RWPE1 (cell line): ENCODE results near the gene ENPP6.

Source experiments
- CTCF ChIA-PET: fragments of 350-600 bp; sonication (Branson Sonifier 250); formaldehyde crosslinking; extraction: SDS; loops from one replicate; lab custom pipeline; 2021; lab: Yijun Ruan, JAX
- POLR2A ChIA-PET: fragments of 400-600 bp; formaldehyde crosslinking; extraction: SDS; loops from one replicate; lab custom pipeline; 2020; ENCODE audit warnings: antibody characterized with exemption; ENCODE audit not compliant: low non-redundant PET; lab: Yijun Ruan, JAX
- DNase-seq: peaks from one replicate; pipeline ENCODE4 v3.0.0; 2012; ENCODE audit warnings: low spot score
- H3K27ac ChIP-seq: fragments of 450-650 bp; 2 replicates; pipeline ENCODE4 v1.5.1; 2017
- CTCF ChIP-seq: fragments of 450-650 bp; conservative IDR thresholded peaks from 2 replicates; pipeline ENCODE4 v1.5.1; 2017; ENCODE audit warnings: low read depth, mild to moderate bottlenecking

ENPP6 gene

GRCh38 chr4:184189966-184190365, 27.7 kb downstream of the ENPP6 start:
- CTCF ChIA-PET, result no interaction called here
- no peak for DNase-seq
- H3K27ac ChIP-seq, result no peak overlapping the region
- TF ChIP-seq CTCF, result no peak
- POLR2A ChIA-PET, result no interaction called here

DNA sequence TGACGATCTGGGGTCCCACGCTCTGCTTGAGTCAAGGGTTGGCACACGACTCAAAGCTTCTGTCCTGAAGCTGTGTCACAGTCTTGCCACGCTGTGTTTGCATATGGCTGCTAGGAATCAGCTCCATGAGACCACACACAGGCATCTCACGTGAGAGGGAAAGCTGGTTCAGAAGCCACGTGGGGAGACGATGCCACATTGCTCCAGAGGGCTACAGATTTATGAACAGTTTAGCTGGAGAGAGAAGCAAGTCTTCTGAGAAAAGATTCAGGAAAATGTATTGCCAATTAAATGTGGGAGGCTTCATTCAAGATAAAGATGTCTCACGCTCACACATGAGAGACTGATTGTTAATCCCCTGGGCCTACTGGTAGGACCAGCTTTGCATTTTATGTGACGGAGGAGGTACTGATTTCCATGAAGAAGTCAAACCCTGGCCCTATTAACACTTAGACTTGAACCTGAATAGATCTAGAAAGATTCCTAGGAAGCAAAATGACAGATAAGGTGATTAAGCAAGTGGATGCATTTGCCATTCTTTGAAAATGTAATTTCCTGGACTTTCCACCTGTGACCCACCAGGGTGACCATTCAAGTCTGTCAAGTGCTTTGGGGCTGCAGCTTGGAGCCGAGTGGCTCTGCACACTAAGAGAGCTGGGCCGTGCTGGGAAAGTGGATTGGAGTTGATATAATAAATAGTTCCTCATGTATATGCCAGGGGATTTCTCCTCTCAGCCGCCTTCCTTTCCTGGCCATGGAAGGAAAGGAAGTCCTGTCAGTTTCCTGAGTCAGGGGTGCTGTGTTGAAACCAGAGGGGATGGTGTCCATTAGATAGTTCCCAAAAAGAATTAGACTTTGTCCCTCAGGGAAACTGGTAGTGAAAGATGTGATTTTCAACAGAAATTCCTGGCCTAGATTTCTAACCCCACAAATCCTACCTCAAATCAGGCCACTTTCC, 29.0 kb downstream of the ENPP6 start:
- POLR2A ChIA-PET, result no interaction called here
- no peak overlapping the region for H3K27ac ChIP-seq
- no peak for DNase-seq
- no peak for TF ChIP-seq CTCF
- CTCF ChIA-PET, result no interaction called here

DNA sequence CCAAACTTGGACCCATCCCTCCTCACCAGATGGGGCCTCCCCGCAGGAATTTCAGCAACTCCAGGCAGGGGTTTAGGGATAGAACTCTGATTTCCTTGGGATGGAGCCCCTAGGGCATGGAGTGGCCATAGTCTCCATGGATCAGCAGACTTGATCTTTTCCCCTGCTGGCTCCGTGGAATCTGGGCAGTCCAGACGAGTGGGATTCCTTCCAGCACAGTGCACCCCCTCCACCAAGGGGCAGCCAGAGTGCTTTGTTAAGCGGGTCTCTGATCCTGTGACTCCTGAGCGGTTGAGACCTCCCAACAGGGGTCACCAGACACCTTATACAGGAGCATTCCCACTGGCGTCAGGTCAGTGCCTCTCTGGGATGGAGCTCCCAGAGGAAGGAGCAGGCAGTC, 40.4 kb downstream of the ENPP6 start:
- TF ChIP-seq CTCF, result no peak
- CTCF ChIA-PET, result no interaction called here
- no peak for DNase-seq
- POLR2A ChIA-PET, result no interaction called here
- H3K27ac ChIP-seq, result no peak overlapping the region

DNA sequence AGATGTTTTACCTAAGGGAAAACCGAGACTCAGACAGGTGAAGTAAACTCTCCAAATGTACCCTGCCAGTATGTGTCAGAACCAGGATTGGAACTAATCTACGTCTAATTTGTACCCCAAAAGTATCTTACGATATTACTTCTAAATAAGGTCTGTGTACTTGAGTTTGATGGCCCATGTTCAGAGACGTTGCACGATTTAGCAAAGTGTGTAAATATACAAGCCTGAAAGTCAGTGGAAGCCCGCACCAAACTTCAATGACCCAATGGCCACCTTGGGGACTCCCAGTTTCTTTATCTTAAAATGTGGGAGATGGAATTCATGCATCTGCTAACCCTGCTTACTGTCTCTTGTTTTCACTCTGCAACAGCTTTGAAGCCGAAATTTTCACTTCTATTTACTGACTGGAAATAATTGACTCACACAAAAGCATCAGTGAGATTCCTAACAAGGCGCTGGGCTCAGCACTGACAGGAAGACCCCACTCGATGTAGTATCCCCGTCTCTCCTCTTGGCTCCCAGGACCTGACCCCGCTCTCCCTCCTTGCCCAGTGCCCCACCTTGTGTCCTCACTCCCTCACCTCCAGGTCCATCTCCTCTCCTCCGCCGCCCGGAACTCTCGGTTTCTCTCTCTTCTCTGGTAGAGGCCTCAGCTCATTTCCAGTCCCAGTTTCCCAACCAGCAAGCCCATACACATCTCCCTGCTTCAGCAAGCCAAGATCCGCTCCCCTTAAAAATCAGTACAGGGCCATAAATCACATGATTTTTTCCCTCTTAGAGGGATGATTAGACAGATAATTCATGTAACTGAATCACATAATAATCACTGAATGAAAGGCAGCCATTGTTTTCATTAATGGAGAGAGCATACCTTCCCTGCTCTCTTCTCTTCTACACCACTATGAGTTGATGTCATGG, 42.8 kb downstream of the ENPP6 start:
- no peak for TF ChIP-seq CTCF
- POLR2A ChIA-PET, result no interaction called here
- H3K27ac ChIP-seq, result no peak overlapping the region
- CTCF ChIA-PET, result interaction anchor here (0.5 kb wide), 1 partner anchor 520 kb away, joined by 4 read pairs; no protein-coding TSS in a partner anchor
- no peak for DNase-seq

- POLR2A ChIA-PET, result no interaction called here
- CTCF ChIA-PET, result interaction anchor here (1.4 kb wide), 1 partner anchor 80 kb away, joined by 5 read pairs; no protein-coding TSS in a partner anchor
- no peak overlapping the region for H3K27ac ChIP-seq
- TF ChIP-seq CTCF, result no peak
- DNase-seq, result no peak
Observed at GRCh38 chr4:184171011-184171410, 46.7 kb downstream of the ENPP6 start.

DNA sequence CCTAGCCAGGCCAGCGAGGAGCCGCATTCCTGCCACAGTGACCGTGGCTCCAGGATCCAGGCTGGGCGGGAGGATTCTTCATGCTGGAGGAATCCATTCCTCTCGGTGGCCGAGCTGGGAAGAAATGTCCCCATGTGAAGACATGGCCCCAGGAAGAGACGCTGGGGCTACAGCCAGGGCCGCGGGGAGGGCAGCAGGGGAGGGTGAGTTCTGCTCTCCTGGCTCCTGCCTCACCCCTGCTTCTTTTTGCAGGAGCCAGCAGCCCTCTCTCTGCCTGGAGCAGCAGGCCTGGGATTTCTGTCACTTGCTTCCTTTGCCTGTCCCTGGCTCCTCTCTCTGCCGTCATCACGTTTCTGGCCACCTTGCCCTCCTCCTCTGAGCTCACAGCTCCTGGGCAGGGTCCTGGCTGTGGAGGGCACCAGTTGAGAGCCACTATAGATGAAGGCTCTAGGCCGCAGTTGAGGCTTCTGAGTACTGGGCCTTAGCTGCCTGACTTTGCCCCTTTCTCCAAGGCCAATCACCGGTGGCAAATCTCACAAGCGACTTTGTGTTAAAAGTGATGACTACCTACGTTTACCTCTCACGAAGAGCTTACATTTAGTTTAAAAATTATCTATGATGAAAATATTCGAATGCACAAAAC, 48.3 kb downstream of the ENPP6 start:
- TF ChIP-seq CTCF, result no peak
- ChIA-PET POLR2A (no interaction called here), CTCF (interaction anchor here (0.7 to 0.9 kb wide), 2 partner anchors 112 to 699 kb away, joined by 3 to 4 read pairs; no protein-coding TSS in a partner anchor)
- no peak overlapping the region for H3K27ac ChIP-seq
- no peak for DNase-seq
